Activated T-cell treated with anti-CD3 and anti-CD28 coated beads, Interleukin-2, amount 50 U/mL, for 4 hours (primary cell): Measurements from ENCODE around the gene MARS1. TPM values are rescaled to one million over a fixed set of nuclear protein-coding genes. Genes with fewer than 3 reads are reported as not detected.
"Not testable (repeated sequence)": the region's sequence is repeated elsewhere in the genome, so short reads cannot be mapped to it uniquely, and the experiment has no call there.

ENCODE experiments used
- ATAC-seq, 2 donors: fragments of 200-7000 bp; cut with Tn5 transposase; one replicate each; pipeline ENCODE4 v1.10.0; 2021
- DNase-seq: peaks from one replicate; pipeline ENCODE4 v3.0.0-alpha.2; 2020
- H3K27me3 Mint-ChIP-seq: one replicate; pipeline ENCODE4 v1.8.0; 2021; ENCODE audit warnings: low read depth, mixed read lengths
- H3K36me3 Mint-ChIP-seq: one replicate; pipeline ENCODE4 v1.8.0; 2022; ENCODE audit warnings: mixed read lengths; ENCODE audit not compliant: insufficient read depth
- H3K4me1 Mint-ChIP-seq: one replicate; pipeline ENCODE4 v1.8.0; 2021; ENCODE audit warnings: low read depth, mixed read lengths
- H3K4me3 Mint-ChIP-seq: one replicate; pipeline ENCODE4 v1.8.0; 2021; ENCODE audit warnings: mild to moderate bottlenecking, moderate library complexity, mixed read lengths
- H3K9me3 Mint-ChIP-seq: one replicate; pipeline ENCODE4 v1.8.0; 2021; ENCODE audit warnings: mixed read lengths
- total RNA-seq, 3 donors: library from RNA; stranded (reverse); gene quantifications; one replicate each; pipeline ENCODE4 v1.2.1, GENCODE V29; 2021

Gene MARS1
- total RNA-seq, 3 donors from 2014 or later = 505 to 565 (median 534) TPM

GRCh38 chr12:57507796-57508195 lies 19.9 kb downstream of the MARS1 start:
- H3K4me3 Mint-ChIP-seq, ATAC-seq, H3K9me3 Mint-ChIP-seq, H3K27me3 Mint-ChIP-seq, DNase-seq, H3K4me1 Mint-ChIP-seq: not testable (repeated sequence)
- H3K36me3 Mint-ChIP-seq = peaks cover 44% of the 10 kb centered on the region

DNA sequence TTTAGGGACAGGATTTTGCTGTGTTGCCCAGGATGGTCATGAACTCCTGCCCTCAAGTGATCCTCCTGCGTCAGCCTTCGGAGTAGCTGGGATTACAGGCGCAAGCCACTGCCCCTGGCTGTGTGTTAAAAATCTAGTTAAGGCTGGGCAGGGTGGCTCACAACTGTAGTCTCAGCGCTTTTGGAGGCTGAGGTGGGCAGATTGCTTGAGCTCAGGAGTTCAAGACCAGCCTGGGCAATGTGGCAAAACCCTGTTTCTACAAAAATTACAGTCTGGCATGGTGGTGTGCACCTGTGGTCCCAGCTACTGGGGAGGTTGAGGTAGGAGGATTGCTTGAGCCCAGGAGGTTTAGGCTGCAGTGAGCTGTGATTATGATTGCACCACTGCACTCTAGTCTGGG lies 23.3 kb downstream of the MARS1 start:
- Mint-ChIP-seq H3K27me3 (no peaks in the 10 kb centered on the region), H3K4me1 (peaks cover 2% of the 10 kb centered on the region), H3K4me3 (no peak overlapping the region), H3K9me3 (no peaks in the 10 kb centered on the region), H3K36me3 (peaks cover 49% of the 10 kb centered on the region)
- ATAC-seq = no peak
- no peak for DNase-seq

- Mint-ChIP-seq H3K9me3 (no peaks in the 10 kb centered on the region), H3K4me1 (peaks cover 2% of the 10 kb centered on the region), H3K27me3 (no peaks in the 10 kb centered on the region), H3K36me3 (peaks cover 52% of the 10 kb centered on the region), H3K4me3 (no peak overlapping the region)
- ATAC-seq (no peak), DNase-seq (no peak)
These were observed 23.9 kb downstream of the MARS1 start for GRCh38 chr12:57511588-57512325.

DNA sequence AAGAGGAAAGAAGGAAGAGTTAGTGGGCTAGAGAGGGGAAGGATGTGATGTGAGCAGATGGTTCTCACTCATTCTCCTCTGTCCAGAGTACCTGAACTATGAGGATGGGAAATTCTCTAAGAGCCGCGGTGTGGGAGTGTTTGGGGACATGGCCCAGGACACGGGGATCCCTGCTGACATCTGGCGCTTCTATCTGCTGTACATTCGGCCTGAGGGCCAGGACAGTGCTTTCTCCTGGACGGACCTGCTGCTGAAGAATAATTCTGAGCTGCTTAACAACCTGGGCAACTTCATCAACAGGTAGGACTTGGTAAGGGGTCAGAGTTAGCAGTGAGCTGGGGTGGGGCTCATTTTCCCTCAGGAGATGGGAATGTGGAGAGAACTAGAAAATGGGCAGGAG lies 24.8 kb downstream of the MARS1 start:
- peaks cover 60% of the 10 kb centered on the region for H3K36me3 Mint-ChIP-seq
- no peaks in the 10 kb centered on the region for H3K9me3 Mint-ChIP-seq
- H3K4me3 Mint-ChIP-seq = no peak overlapping the region
- no peak for DNase-seq
- H3K27me3 Mint-ChIP-seq = no peaks in the 10 kb centered on the region
- H3K4me1 Mint-ChIP-seq = peaks cover 10% of the 10 kb centered on the region
- ATAC-seq = no peak

- Mint-ChIP-seq H3K9me3 (no peaks in the 10 kb centered on the region), H3K36me3 (peaks cover 61% of the 10 kb centered on the region), H3K4me1 (peaks cover 15% of the 10 kb centered on the region), H3K4me3 (no peak overlapping the region), H3K27me3 (no peaks in the 10 kb centered on the region)
- ATAC-seq = no peak
- no peak for DNase-seq
These were observed 25.4 kb downstream of the MARS1 start for GRCh38 chr12:57513266-57513665.

GRCh38 chr12:57513677-57514076 lies 25.8 kb downstream of the MARS1 start:
- not testable (repeated sequence) for H3K9me3 Mint-ChIP-seq, DNase-seq, ATAC-seq, H3K4me3 Mint-ChIP-seq, H3K27me3 Mint-ChIP-seq
- Mint-ChIP-seq H3K36me3 (peaks cover 64% of the 10 kb centered on the region), H3K4me1 (peaks cover 19% of the 10 kb centered on the region)

GRCh38 chr12:57514246-57514645 lies 26.4 kb downstream of the MARS1 start:
- not testable (repeated sequence) for H3K27me3 Mint-ChIP-seq, DNase-seq, H3K4me3 Mint-ChIP-seq, ATAC-seq, H3K9me3 Mint-ChIP-seq
- Mint-ChIP-seq H3K36me3 (peaks cover 65% of the 10 kb centered on the region), H3K4me1 (peaks cover 25% of the 10 kb centered on the region)

DNA sequence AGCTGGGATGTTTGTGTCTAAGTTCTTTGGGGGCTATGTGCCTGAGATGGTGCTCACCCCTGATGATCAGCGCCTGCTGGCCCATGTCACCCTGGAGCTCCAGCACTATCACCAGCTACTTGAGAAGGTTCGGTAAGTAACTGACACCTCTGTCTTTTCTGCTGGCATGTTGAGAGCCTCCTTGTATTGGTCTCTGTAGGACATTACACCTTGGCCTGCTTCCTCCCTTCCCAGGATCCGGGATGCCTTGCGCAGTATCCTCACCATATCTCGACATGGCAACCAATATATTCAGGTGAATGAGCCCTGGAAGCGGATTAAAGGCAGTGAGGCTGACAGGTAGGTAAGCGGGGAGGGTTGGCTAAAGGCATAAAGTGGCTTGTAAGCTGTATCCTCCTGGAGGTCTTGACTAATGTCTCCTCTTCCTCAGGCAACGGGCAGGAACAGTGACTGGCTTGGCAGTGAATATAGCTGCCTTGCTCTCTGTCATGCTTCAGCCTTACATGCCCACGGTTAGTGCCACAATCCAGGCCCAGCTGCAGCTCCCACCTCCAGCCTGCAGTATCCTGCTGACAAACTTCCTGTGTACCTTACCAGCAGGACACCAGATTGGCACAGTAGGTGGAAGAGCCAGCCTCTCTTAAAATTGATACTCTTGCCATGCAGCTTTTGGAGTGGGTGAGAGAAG lies 27.0 kb downstream of the MARS1 start:
- ATAC-seq = no peak
- Mint-ChIP-seq H3K4me1 (peaks cover 28% of the 10 kb centered on the region), H3K9me3 (no peaks in the 10 kb centered on the region), H3K4me3 (no peak overlapping the region), H3K27me3 (no peaks in the 10 kb centered on the region), H3K36me3 (peaks cover 64% of the 10 kb centered on the region)
- no peak for DNase-seq

DNA sequence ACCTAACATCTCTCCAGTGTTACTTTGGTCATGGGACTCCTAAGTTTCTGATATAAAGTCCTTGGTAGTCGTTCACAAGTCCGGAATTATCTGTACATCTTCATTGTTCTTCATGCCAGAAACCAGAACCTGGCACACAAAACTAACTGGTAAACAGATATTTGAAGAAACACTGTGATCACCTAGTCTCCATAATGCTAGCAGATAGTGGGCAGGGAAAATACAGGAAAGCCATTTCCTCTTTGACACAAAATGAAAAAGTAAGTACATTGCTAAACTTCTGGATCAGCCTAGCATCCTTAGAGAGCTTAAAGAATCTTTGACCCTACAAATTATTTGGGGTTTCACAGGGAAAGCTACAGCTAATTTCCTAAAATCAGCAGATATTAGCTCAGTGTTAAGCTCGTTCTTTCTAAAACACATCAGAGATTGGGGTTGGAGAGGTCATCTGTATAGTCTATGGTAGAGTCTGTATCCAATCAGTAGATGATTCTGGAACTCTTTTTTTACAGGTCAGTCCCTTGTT lies 27.6 kb downstream of the MARS1 start:
- H3K27me3 Mint-ChIP-seq = no peaks in the 10 kb centered on the region
- DNase-seq (no peak), ATAC-seq (no peak)
- no peaks in the 10 kb centered on the region for H3K9me3 Mint-ChIP-seq
- no peak overlapping the region for H3K4me3 Mint-ChIP-seq
- H3K4me1 Mint-ChIP-seq = peaks cover 28% of the 10 kb centered on the region
- H3K36me3 Mint-ChIP-seq = peaks cover 65% of the 10 kb centered on the region

- H3K4me1 Mint-ChIP-seq = peaks cover 29% of the 10 kb centered on the region
- peaks cover 65% of the 10 kb centered on the region for H3K36me3 Mint-ChIP-seq
- H3K4me3 Mint-ChIP-seq = no peak overlapping the region
These were observed 28.2 kb downstream of the MARS1 start for GRCh38 chr12:57515934-57516541.

GRCh38 chr12:57516617-57517153 lies 28.8 kb downstream of the MARS1 start:
- H3K27me3 Mint-ChIP-seq = no peaks in the 10 kb centered on the region
- H3K36me3 Mint-ChIP-seq = peaks cover 63% of the 10 kb centered on the region
- ATAC-seq (no peak), DNase-seq (no peak)
- H3K4me1 Mint-ChIP-seq = peaks cover 36% of the 10 kb centered on the region
- no peak overlapping the region for H3K4me3 Mint-ChIP-seq
- no peaks in the 10 kb centered on the region for H3K9me3 Mint-ChIP-seq

More at GRCh38 chr12:57515934-57516541, 28.2 kb downstream of the MARS1 start:
- H3K9me3 Mint-ChIP-seq = no peaks in the 10 kb centered on the region
- DNase-seq (no peak), ATAC-seq (no peak)
- H3K27me3 Mint-ChIP-seq = no peaks in the 10 kb centered on the region

- Mint-ChIP-seq H3K4me3 (peak overlapping the region; percentile 31), H3K36me3 (peaks cover 58% of the 10 kb centered on the region), H3K9me3 (no peaks in the 10 kb centered on the region), H3K27me3 (no peaks in the 10 kb centered on the region), H3K4me1 (peaks cover 39% of the 10 kb centered on the region)
- ATAC-seq (no peak), DNase-seq (no peak)
These were observed 29.3 kb downstream of the MARS1 start for GRCh38 chr12:57517187-57517586.

GRCh38 chr12:57517718-57518117 lies 29.9 kb downstream of the MARS1 start:
- not testable (repeated sequence) for ATAC-seq, H3K27me3 Mint-ChIP-seq, H3K9me3 Mint-ChIP-seq, DNase-seq
- peaks cover 53% of the 10 kb centered on the region for H3K36me3 Mint-ChIP-seq
- peak overlapping the region; percentile 97 for H3K4me3 Mint-ChIP-seq
- peaks cover 41% of the 10 kb centered on the region for H3K4me1 Mint-ChIP-seq

DNA sequence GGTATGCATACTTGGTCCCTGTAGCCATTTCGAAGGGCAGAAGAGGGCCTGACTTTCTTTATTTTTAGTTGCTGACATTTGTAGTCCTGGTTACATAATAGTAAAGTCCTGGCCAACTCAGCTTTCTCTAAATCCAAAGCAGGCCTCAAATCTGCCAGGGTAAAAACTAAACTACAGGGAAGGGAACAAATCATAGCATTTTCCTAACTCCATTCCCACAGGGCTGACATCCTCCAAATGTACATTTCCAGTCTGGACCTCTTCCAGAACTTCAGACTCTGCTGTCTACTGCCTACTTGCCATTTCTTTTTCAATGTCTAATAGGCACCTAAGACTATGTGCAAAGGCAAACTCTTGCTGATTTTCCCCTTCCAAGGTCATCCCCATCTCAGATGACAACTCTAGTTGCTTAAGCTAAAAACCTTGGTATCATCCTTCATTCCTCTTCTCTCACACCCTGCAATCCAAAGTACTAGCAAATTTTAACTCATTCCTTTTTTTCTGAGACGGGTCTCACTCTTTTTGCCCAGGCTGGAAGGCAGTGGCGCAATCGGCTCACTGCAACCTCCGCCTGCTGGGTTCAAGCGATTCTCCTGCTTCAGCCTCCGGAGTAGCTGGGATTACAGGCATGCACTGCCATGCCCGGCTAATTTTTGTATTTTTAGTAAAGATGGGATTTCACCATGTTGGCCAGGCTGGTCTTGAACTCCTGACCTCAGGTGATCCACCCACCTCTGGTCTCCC lies 30.5 kb downstream of the MARS1 start:
- peaks cover 48% of the 10 kb centered on the region for H3K36me3 Mint-ChIP-seq
- peaks cover 44% of the 10 kb centered on the region for H3K4me1 Mint-ChIP-seq
- H3K9me3 Mint-ChIP-seq = no peaks in the 10 kb centered on the region

More for the DNA sequence above, 30.5 kb downstream of the MARS1 start:
- ATAC-seq = no peak
- Mint-ChIP-seq H3K27me3 (no peaks in the 10 kb centered on the region), H3K4me3 (peak overlapping the region; percentile 97)
- DNase-seq = no peak
